CD4-positive, alpha-beta T cell treated with Interleukin-21 for 1 hour (primary cell): ENCODE results near the gene MTX1.
"Not testable (repeated sequence)": the region's sequence is repeated elsewhere in the genome, so short reads cannot be mapped to it uniquely, and the experiment has no call there.

Experiments used
- DNase-seq: peaks from one replicate; pipeline ENCODE4 v3.0.0-alpha.2; 2020

MTX1 gene

GRCh38 chr1:155208541-155209311 is at the start of gene MTX1:
Gene MTX1 (plus strand): TSS chr1:155208695. CDS start chr1:155208805, 110 bp downstream.
- peak; percentile 95 for DNase-seq

- no peak for DNase-seq
Measured at GRCh38 chr1:155158991-155159390, 49.5 kb upstream of the MTX1 start.

- no peak for DNase-seq
Measured at GRCh38 chr1:155160128-155160527, 48.4 kb upstream of the MTX1 start.

GRCh38 chr1:155162631-155163030 is 45.9 kb upstream of the MTX1 start:
- DNase-seq: not testable (repeated sequence)

- DNase-seq: not testable (repeated sequence)
Measured at GRCh38 chr1:155163785-155164184, 44.7 kb upstream of the MTX1 start.

- DNase-seq: not testable (repeated sequence)
Measured at GRCh38 chr1:155164625-155165024, 43.9 kb upstream of the MTX1 start.

GRCh38 chr1:155166051-155166470 is 42.4 kb upstream of the MTX1 start:
- DNase-seq: no peak

- DNase-seq: no peak
Measured at GRCh38 chr1:155166471-155167165, 41.9 kb upstream of the MTX1 start.

GRCh38 chr1:155167166-155168104 is 41.1 kb upstream of the MTX1 start:
- peak; percentile 86 for DNase-seq

- not testable (repeated sequence) for DNase-seq
Measured at GRCh38 chr1:155168105-155168445, 40.4 kb upstream of the MTX1 start.

GRCh38 chr1:155168456-155169210 is 39.9 kb upstream of the MTX1 start:
- DNase-seq: no peak

- DNase-seq: no peak
Measured at GRCh38 chr1:155169541-155169940, 39.0 kb upstream of the MTX1 start.

GRCh38 chr1:155170101-155170785 is 38.3 kb upstream of the MTX1 start:
- DNase-seq: no peak

- DNase-seq: no peak
Measured at GRCh38 chr1:155170806-155171205, 37.7 kb upstream of the MTX1 start.

GRCh38 chr1:155171836-155172731 is 36.4 kb upstream of the MTX1 start:
- DNase-seq: no peak

GRCh38 chr1:155172732-155173477 is 35.6 kb upstream of the MTX1 start, which contains the start of gene KRTCAP2:
Gene KRTCAP2 (minus strand): TSS chr1:155173304. CDS start chr1:155173224, 80 bp downstream.
- DNase-seq: peak; percentile 96

GRCh38 chr1:155173478-155174323 is 34.8 kb upstream of the MTX1 start, which contains the start of gene TRIM46:
Gene TRIM46 (plus strand): TSS chr1:155173849. CDS start chr1:155173967, 118 bp downstream.
- peak; percentile 77 for DNase-seq
